IMR-90 (cell line): ENCODE results near the gene CKAP5. TPM values are rescaled to one million over a fixed set of nuclear protein-coding genes. Genes with fewer than 3 reads are reported as not detected.

Source experiments
- ATAC-seq: fragments of 200-7000 bp; cut with Tn5 transposase; 2 replicates; pipeline ENCODE4 v1.9.1; 2020; ENCODE audit warnings: low read depth, mild to moderate bottlenecking, moderate library complexity
- BruUV-seq: library from RNA; stranded (reverse); fragments of 400-500 nt; replicated peaks from 2 replicates; lab custom pipeline; 2021; lab: Mats Ljungman, UMichigan
- CTCF ChIA-PET: fragments of 300-600 bp; formaldehyde crosslinking; extraction: SDS; loops from one replicate; lab custom pipeline; 2021; ENCODE audit warnings: antibody characterized with exemption; lab: Yijun Ruan, JAX
- POLR2A ChIA-PET: fragments of 300-600 bp; sonication (Branson Sonifier 250); formaldehyde crosslinking; loops from one replicate; lab custom pipeline; 2022; ENCODE audit warnings: antibody characterized with exemption; ENCODE audit not compliant: unreplicated experiment; lab: Charles Lee
- DNase-seq: peaks from one replicate; pipeline ENCODE4 v3.0.0; 2013
- H2AFZ ChIP-seq: replicated peaks from 2 replicates; pipeline ENCODE3; 2013; ENCODE audit warnings: low read length, mild to moderate bottlenecking; ENCODE audit not compliant: poor library complexity
- H2AK5ac ChIP-seq: 2 replicates; pipeline ENCODE4 v1.6.1; 2013; ENCODE audit warnings: low read depth, low read length, inconsistent platforms
- H2AK9ac ChIP-seq: replicated peaks from 2 replicates; pipeline ENCODE3; 2013; ENCODE audit warnings: mild to moderate bottlenecking, low read depth, low read length, moderate library complexity; ENCODE audit not compliant: poor library complexity
- H2BK120ac ChIP-seq: 2 replicates; pipeline ENCODE4 v1.6.1; 2013; ENCODE audit warnings: low read depth, low read length, inconsistent platforms
- H2BK15ac ChIP-seq: 3 replicates; pipeline ENCODE4 v1.6.1; 2013; ENCODE audit warnings: low read depth, low read length, inconsistent platforms
- H2BK20ac ChIP-seq: 2 replicates; pipeline ENCODE4 v1.6.1; 2013; ENCODE audit warnings: low read depth, mild to moderate bottlenecking, inconsistent platforms, low read length, moderate library complexity
- H2BK5ac ChIP-seq: 2 replicates; pipeline ENCODE4 v1.6.1; 2013; ENCODE audit warnings: mild to moderate bottlenecking, low read depth, low read length, inconsistent platforms; ENCODE audit not compliant: poor library complexity, severe bottlenecking
- H3K14ac ChIP-seq: replicated peaks from 2 replicates; pipeline ENCODE4 v1.6.1; 2013; ENCODE audit warnings: low read depth, low read length, inconsistent platforms
- H3K18ac ChIP-seq: 2 replicates; pipeline ENCODE4 v1.6.1; 2013; ENCODE audit warnings: low read depth, low read length, control low read depth
- H3K23ac ChIP-seq: 2 replicates; pipeline ENCODE4 v1.6.1; 2013; ENCODE audit warnings: low read depth, low read length, inconsistent platforms
- H3K27ac ChIP-seq: 2 replicates; pipeline ENCODE4 v1.5.1; 2013; ENCODE audit warnings: mild to moderate bottlenecking, control low read depth, low read length; ENCODE audit not compliant: insufficient read depth
- H3K27me3 ChIP-seq: 2 replicates; pipeline ENCODE4 v1.6.1; 2013; ENCODE audit warnings: low read length; ENCODE audit not compliant: control insufficient read depth, insufficient read depth
- H3K36me3 ChIP-seq: 2 replicates; pipeline ENCODE4 v1.6.1; 2013; ENCODE audit warnings: low read length, mixed read lengths; ENCODE audit not compliant: control insufficient read depth, insufficient read depth
- H3K4ac ChIP-seq: 2 replicates; pipeline ENCODE4 v1.6.1; 2013; ENCODE audit warnings: low read depth, low read length, inconsistent platforms
- H3K4me1 ChIP-seq: 2 replicates; pipeline ENCODE4 v1.6.1; 2013; ENCODE audit warnings: low read length, mixed read lengths; ENCODE audit not compliant: control insufficient read depth, insufficient read depth
- H3K4me2 ChIP-seq: 2 replicates; pipeline ENCODE4 v1.6.1; 2013; ENCODE audit warnings: low read depth, mild to moderate bottlenecking, control low read depth, low read length, moderate library complexity
- H3K4me3 ChIP-seq: 2 replicates; pipeline ENCODE4 v1.5.1; 2013; ENCODE audit warnings: low read depth, mild to moderate bottlenecking, control low read depth, low read length, moderate library complexity; ENCODE audit not compliant: insufficient read depth
- H3K56ac ChIP-seq: 2 replicates; pipeline ENCODE4 v1.6.1; 2013; ENCODE audit warnings: low read length, inconsistent platforms; ENCODE audit not compliant: insufficient read depth; ENCODE audit errors: extremely low read depth
- H3K79me1 ChIP-seq, 2 experiments: 2 replicates each; pipeline ENCODE4 v1.6.1; 2013; ENCODE audit warnings: low read length in 2 of 2, inconsistent platforms in 1 of 2, low read depth in 1 of 2
- H3K9ac ChIP-seq: 2 replicates; pipeline ENCODE4 v1.6.1; 2013; ENCODE audit warnings: low read depth, low read length, control low read depth
- H3K9me1 ChIP-seq: 2 replicates; pipeline ENCODE4 v1.6.1; 2013; ENCODE audit warnings: low read length, inconsistent platforms; ENCODE audit not compliant: insufficient read depth
- H3K9me3 ChIP-seq: 2 replicates; pipeline ENCODE4 v1.6.1; 2013; ENCODE audit warnings: low read length; ENCODE audit not compliant: control insufficient read depth, insufficient read depth
- H4K20me1 ChIP-seq: 2 replicates; pipeline ENCODE4 v1.6.1; 2013; ENCODE audit warnings: low read length, inconsistent platforms; ENCODE audit not compliant: insufficient read depth
- H4K5ac ChIP-seq: 2 replicates; pipeline ENCODE4 v1.6.1; 2013; ENCODE audit warnings: mild to moderate bottlenecking, low read depth, low read length, control low read depth
- H4K8ac ChIP-seq, 2 experiments: 2 replicates each; pipeline ENCODE4 v1.6.1; 2013; ENCODE audit warnings: low read depth in 2 of 2, low read length in 2 of 2, control low read depth in 1 of 2, inconsistent platforms in 1 of 2
- H4K91ac ChIP-seq: 2 replicates; pipeline ENCODE4 v1.6.1; 2013; ENCODE audit warnings: low read depth, low read length, inconsistent platforms; ENCODE audit not compliant: insufficient read depth
- BHLHE40 ChIP-seq: fragments of 150-350 bp; IDR thresholded peaks from 2 replicates; pipeline ENCODE4 v1.6.1; 2016; ENCODE audit warnings: mild to moderate bottlenecking, low read depth, low read length
- CEBPB ChIP-seq: IDR thresholded peaks from 2 replicates; pipeline ENCODE4 v1.6.1; 2012; ENCODE audit warnings: low read depth, low read length, improper control_type of control experiment
- CHD1 ChIP-seq: IDR thresholded peaks from 2 replicates; pipeline ENCODE4 v1.6.1; 2012; ENCODE audit warnings: low read depth, low read length, improper control_type of control experiment
- CTCF ChIP-seq: conservative IDR thresholded peaks from 2 replicates; pipeline ENCODE4 v1.5.1; 2012; ENCODE audit warnings: mild to moderate bottlenecking, low read depth, low read length, improper control_type of control experiment
- ELK1 ChIP-seq: fragments of 150-350 bp; IDR thresholded peaks from 2 replicates; pipeline ENCODE4 v1.6.1; 2016; ENCODE audit warnings: low read depth, mild to moderate bottlenecking, low read length, moderate library complexity, borderline replicate concordance
- MAFK ChIP-seq: IDR thresholded peaks from 2 replicates; pipeline ENCODE4 v1.6.1; 2012; ENCODE audit warnings: low read depth, low read length, improper control_type of control experiment
- MAZ ChIP-seq: IDR thresholded peaks from 2 replicates; pipeline ENCODE4 v1.6.1; 2012; ENCODE audit warnings: low read depth, mild to moderate bottlenecking, low read length, improper control_type of control experiment, moderate library complexity, borderline replicate concordance
- MXI1 ChIP-seq: IDR thresholded peaks from 2 replicates; pipeline ENCODE4 v1.6.1; 2012; ENCODE audit warnings: low read depth, mild to moderate bottlenecking, low read length, moderate library complexity, borderline replicate concordance
- NFE2L2 ChIP-seq: fragments of 150-350 bp; IDR thresholded peaks from 2 replicates; pipeline ENCODE4 v1.6.1; 2016; ENCODE audit warnings: low read depth, mild to moderate bottlenecking, low read length
- POLR2A ChIP-seq: IDR thresholded peaks from 2 replicates; pipeline ENCODE4 v1.6.1; 2012; ENCODE audit warnings: mild to moderate bottlenecking, low read depth, low read length
- RAD21 ChIP-seq: IDR thresholded peaks from 2 replicates; pipeline ENCODE4 v1.6.1; 2012; ENCODE audit warnings: low read length, improper control_type of control experiment
- RCOR1 ChIP-seq: IDR thresholded peaks from 2 replicates; pipeline ENCODE4 v1.6.1; 2012; ENCODE audit warnings: mild to moderate bottlenecking, low read length, improper control_type of control experiment; ENCODE audit not compliant: insufficient replicate concordance
- RFX5 ChIP-seq: IDR thresholded peaks from 2 replicates; pipeline ENCODE4 v1.8.0; 2012; ENCODE audit warnings: low read depth, mild to moderate bottlenecking, low read length, moderate library complexity
- SMC3 ChIP-seq: fragments of 150-350 bp; IDR thresholded peaks from 2 replicates; pipeline ENCODE4 v1.6.1; 2016; ENCODE audit warnings: low read depth, mild to moderate bottlenecking, antibody characterized with exemption, low read length, moderate library complexity
- WGBS, 2 experiments: methylation state at CpG; one replicate each; pipeline versions ENCODE4 v1.1.5 to v1.1.7; 2013; ENCODE audit warnings: missing lambda C conversion rate in 2 of 2; ENCODE audit not compliant: insufficient read length in 1 of 2; ENCODE audit errors: extremely low coverage in 2 of 2; 5-methylcytosine and 5-hydroxymethylcytosine counted together
- dilution Hi-C: fragments of 300-500 bp; cut with HindIII; formaldehyde crosslinking; loops from one replicate; pipeline ENCODE4 v1.14.3; 2018; ENCODE audit warnings: low sequenced_read_pairs; ENCODE audit not compliant: unreplicated experiment
- in situ Hi-C: fragments of 300-500 bp; cut with MboI; formaldehyde crosslinking; loops from 3 replicates; pipeline ENCODE4 v1.14.3; 2019; ENCODE audit warnings: low sequenced_read_pairs, inconsistent platforms, mixed read lengths
- intact Hi-C: fragments of 100-400 bp; cut with micrococcal nuclease; formaldehyde crosslinking; loops from 2 replicates; pipeline ENCODE4 v1.10.0; 2022
- polyA plus RNA-seq, 3 experiments: library from polyadenylated mRNA; depleted of rRNA; stranded (reverse); fragments of >200 nt; gene quantifications; 2 replicates each; pipeline ENCODE4 v1.2.3, GENCODE V29; 2012; ENCODE audit warnings: low replicate concordance in 1 of 3
- total RNA-seq: library from RNA; depleted of rRNA; stranded (reverse); fragments of >200 nt; gene quantifications from 2 replicates; pipeline ENCODE4 v1.2.3, GENCODE V29; 2012
- TF ChIP-seq, protein P1 (sequence below): fragments of 150-350 bp; IDR thresholded peaks from 2 replicates; pipeline ENCODE4 v1.6.1; 2017; ENCODE audit warnings: mild to moderate bottlenecking, antibody characterized with exemption, low read length, low read depth

Gene CKAP5
- total and polyA plus RNA-seq, 2 of the 4 experiments (the other 2 are of a cell fraction): 59.5 to 79.2 TPM

DNA sequence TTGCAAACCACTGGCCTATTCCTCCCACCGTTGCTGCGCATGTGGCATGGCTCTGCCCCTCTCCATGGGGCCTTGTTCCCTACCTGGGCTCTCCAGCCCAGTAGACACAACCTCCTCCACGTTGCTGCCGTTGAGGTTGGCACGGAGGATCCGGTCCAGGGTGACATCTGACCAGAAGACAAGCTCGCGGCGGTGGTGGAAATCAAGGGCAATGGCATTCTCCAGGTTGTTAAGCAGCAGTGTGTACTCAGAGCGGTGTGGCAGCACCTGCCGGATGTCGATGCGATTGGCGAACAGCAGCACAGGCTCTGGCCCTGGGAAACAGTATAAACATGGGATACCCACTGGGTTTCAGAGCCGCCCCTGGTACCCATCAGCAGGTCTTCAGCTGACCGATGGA lies 48.4 kb upstream of the CKAP5 start:
- no peak overlapping the region for H4K91ac ChIP-seq
- no peak for ATAC-seq
- no peak overlapping the region for H3K9ac ChIP-seq
- H3K4me1 ChIP-seq: no peaks in the 10 kb centered on the region; the same call in 1 of the 2 replicates
- no peaks in the 10 kb centered on the region for H4K20me1 ChIP-seq
- intact Hi-C loops: no loop called here
- ChIA-PET POLR2A (no interaction called here), CTCF (interaction anchor here (1.6 kb wide), 1 partner anchor 259 kb away, joined by 4 read pairs; no protein-coding TSS in a partner anchor)
- H2AFZ ChIP-seq: no peak overlapping the region
- H3K27ac ChIP-seq: no peak overlapping the region
- no peak overlapping the region for H3K14ac ChIP-seq
- no peak overlapping the region for H4K8ac ChIP-seq
- in situ Hi-C loops: loop anchor here (25.0 kb wide), 1 partner anchor 468 kb away; the partner anchor contains the start of gene MYBPC3
- no peak overlapping the region for H4K5ac ChIP-seq
- WGBS, 2 experiments: 98% methylated on average over 11 of the region's 16 CpGs; no CpG with 5 or more reads in 1 of the 2 experiments
- no peak overlapping the region for H2AK5ac ChIP-seq
- 0 out of 2 replicates have a peak, but pooled peaks cover 3% of the 10 kb centered on the region for H3K9me1 ChIP-seq
- H3K36me3 ChIP-seq: peaks cover 7% of the 10 kb centered on the region
- H3K18ac ChIP-seq: no peak overlapping the region
- H3K4me3 ChIP-seq: no peak overlapping the region
- dilution Hi-C loops: no loop called here
- no peak overlapping the region for H3K56ac ChIP-seq
- H3K4me2 ChIP-seq: no peak overlapping the region
- no peak for TF ChIP-seq CTCF
- no peak for TF ChIP-seq RFX5
- TF ChIP-seq MAZ: no peak
- TF ChIP-seq MXI1: no peak
- no peak for TF ChIP-seq SMC3
- TF ChIP-seq ELK1: no peak
- TF ChIP-seq RCOR1: no peak
- TF ChIP-seq RAD21: no peak
- no peak for TF ChIP-seq BHLHE40
- TF ChIP-seq NFE2L2: no peak
- TF ChIP-seq MAFK: no peak
- no peak for TF ChIP-seq CHD1
- TF ChIP-seq POLR2A: no peak
- TF ChIP-seq, protein P1, sequence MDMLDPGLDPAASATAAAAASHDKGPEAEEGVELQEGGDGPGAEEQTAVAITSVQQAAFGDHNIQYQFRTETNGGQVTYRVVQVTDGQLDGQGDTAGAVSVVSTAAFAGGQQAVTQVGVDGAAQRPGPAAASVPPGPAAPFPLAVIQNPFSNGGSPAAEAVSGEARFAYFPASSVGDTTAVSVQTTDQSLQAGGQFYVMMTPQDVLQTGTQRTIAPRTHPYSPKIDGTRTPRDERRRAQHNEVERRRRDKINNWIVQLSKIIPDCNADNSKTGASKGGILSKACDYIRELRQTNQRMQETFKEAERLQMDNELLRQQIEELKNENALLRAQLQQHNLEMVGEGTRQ: no peak
- no peak for TF ChIP-seq CEBPB
- no peak overlapping the region for H2BK15ac ChIP-seq
- no peaks in the 10 kb centered on the region for H3K27me3 ChIP-seq
- H3K4ac ChIP-seq: no peak overlapping the region
- DNase-seq: no peak
- no peak overlapping the region for H2BK120ac ChIP-seq
- no peaks in the 10 kb centered on the region for H3K79me1 ChIP-seq
- no peaks in the 10 kb centered on the region for H3K9me3 ChIP-seq
- no peak overlapping the region for H3K23ac ChIP-seq
- no TSS peak for BruUV-seq
- no peak overlapping the region for H2BK5ac ChIP-seq
- H2AK9ac ChIP-seq: no peak overlapping the region
- H2BK20ac ChIP-seq: no peak overlapping the region
